NCI-H82 treated with DMSO at 0.1 percent for 48 hours (cell line): Measurements from ENCODE around the gene NT5DC1.
"Not testable (repeated sequence)": the region's sequence is repeated elsewhere in the genome, so short reads cannot be mapped to it uniquely, and the experiment has no call there.

ENCODE experiments used
- DNase-seq: peaks from one replicate; lab custom pipeline; 2025; ENCODE audit not compliant: unreplicated experiment; lab: John Stamatoyannopoulos, UW

NT5DC1 gene

GRCh38 chr6:116088946-116089345 lies 11.7 kb upstream of the NT5DC1 start:
- DNase-seq, result no peak

- DNase-seq, result no peak
Measured at GRCh38 chr6:116090251-116090650, 10.4 kb upstream of the NT5DC1 start.

DNA sequence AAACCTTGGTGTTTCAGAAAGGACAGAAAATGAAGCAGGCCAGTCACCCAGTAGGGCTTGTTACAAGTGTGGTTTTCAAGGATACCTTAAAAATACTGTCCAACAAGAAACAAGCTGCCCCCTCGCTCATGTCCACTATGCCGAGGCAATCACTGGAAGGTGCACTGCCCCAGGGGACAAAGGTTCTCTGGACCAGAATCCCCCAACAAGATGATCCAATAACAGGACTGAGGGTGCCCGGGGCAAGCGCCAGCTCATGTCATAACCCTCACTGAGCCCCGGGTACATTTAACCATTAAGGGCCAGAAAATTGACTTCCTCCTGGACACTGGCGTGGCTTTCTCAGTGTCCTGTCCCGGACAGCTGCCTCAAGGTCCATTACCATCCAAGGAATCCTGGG lies 6.6 kb upstream of the NT5DC1 start:
- no peak for DNase-seq

DNA sequence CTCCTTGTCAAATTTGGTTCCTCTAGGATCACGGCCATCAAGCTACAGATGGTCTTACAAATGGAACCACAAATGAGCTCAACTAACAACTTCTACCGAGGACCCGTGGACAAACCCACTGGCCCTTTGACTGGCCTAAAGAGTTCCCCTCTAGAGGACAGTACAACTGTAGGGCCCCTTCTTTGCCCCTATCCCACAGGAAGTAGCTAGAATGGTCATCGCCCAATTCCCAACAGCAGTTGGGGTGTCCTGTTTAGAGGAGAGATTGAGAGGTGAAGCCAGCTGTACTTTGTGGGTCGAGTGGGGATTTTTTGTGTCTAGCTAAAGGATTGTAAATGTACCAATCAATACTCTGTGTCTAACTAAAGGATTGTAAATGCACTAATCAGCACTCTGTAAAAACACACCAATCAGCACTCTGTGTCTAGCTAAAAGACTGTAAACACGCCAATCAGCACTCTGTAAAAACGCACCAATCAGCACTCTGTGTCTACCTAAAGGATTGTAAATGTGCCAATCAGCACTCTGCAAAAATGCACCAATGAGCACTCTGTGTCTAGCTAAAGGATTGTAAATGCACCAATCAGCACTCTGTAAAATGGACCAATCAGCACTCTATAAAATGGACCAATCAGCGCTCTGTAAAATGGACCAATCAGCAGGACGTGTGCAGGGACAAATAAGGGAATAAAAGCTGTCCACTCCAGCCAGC lies 4.4 kb upstream of the NT5DC1 start:
- not testable (repeated sequence) for DNase-seq

GRCh38 chr6:116096979-116097816 lies 3.5 kb upstream of the NT5DC1 start:
- no peak for DNase-seq

DNA sequence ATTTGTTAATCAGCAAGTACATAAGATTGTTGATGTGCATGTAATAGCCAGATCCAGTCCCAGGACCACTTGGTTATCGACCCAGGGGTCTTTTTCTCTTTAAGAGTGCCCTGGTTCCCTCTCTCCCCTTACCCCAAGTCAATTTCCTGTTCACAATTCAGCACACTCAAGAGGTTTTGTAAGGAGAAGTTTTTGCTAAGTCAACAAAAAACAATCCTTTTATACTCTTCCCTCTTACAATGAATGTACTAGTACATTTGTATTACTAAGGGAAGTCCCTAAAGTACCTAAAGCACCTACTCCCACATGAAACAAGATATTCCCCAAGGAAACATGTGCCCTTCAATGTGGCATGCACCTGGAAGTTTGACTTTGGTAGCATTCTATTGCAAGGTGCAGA lies 1.6 kb upstream of the NT5DC1 start:
- no peak for DNase-seq

DNA sequence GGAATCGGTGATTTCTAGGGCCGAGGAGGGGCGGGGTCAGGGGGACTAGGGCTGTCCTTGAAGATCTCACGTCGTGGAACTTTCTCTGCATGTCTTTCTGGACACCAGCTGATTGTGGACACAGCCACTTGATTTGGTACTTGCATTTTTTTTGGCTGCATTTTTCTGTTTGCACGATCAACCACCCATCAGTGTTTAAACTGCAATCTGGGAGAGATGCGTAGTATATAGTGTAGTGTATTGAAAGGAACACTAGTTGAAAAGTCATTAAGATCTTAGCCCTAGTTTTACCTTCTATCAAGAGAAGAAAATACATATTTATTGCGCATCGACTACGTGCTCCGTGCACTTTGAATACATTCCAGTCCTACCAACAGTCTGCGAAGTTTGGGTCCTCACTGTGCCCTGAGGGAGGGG lies 657 bp downstream of the NT5DC1 start:
- peak; percentile 47 for DNase-seq

DNA sequence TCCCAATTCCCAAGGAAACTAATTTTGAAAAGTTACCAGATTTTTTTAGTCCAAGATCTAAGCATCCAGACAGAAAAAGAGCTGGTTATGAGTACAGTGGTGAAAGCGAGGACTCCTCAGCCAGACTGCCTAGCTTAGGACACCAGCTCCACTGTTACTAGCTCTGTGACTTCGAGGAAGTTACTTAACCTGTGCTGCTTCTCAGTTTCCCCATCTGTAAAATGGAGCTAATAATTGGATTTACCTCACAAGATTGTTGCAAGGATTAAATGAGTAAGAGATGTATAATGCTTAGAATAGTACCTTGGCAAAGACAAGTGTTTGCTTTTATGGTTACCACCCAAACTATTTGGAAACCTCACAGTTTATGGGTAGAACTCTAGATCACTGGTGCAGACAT lies 1.1 kb downstream of the NT5DC1 start:
- no peak for DNase-seq

DNA sequence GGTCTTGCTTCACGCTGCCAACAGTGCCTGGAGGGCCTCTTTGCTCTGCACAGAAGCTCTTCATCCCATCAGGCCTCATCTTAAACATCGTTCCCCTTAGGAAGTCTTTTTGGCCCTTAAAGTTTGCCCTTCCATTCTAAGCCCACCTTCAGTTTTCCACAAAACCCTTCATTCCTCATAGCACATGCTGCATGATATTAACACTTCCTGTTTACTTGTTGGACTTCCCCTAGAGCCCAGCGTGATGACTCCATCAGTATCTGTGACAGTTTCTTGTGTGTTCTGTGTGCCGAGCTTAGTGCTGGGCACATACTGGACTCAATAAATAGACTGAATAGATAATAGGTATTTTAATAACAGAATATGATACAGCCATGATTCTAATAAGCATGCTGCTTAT lies 2.2 kb downstream of the NT5DC1 start:
- DNase-seq, result no peak

GRCh38 chr6:116104636-116105035 lies 4.0 kb downstream of the NT5DC1 start:
- no peak for DNase-seq

DNA sequence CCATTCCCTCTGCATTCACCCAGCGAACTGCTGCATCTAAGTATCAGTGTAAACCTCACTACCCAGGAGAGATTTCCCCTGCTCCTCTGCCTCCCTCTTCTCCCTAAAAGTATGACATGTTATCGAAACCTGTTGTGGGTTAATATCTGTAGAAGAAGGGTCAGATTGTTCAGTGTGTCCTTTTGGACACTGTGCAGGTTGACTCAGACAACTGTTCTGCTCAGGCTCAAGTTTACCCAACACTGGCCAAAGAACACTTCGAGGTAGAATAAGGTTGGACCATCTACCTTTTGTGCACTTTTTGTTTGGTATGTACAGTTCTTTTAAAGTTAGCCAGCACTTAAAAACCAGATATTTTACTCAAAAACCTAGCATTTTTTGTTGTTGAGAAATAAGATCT lies 4.6 kb downstream of the NT5DC1 start:
- DNase-seq, result no peak

DNA sequence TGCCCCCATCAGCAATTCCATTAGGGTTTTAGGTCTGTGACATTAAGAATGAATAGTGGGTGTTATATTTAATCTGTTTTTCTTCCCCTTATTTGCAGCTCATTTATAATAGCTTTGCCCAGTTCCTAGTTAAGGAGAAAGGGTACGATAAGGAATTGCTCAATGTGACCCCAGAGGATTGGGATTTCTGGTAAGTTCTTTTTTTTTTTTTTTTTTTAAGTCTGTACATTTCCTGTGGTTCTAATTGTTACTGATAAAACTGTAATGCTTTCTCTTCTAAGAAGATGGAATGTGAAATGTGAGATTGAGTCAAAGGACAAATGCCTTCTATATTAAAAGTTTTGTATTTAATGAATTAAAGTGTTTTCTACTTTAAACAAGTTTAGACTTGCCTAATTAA lies 5.5 kb downstream of the NT5DC1 start:
- DNase-seq, result no peak

GRCh38 chr6:116108836-116109235 lies 8.2 kb downstream of the NT5DC1 start:
- no peak for DNase-seq

- DNase-seq, result no peak
Measured at GRCh38 chr6:116111552-116112528, 11.2 kb downstream of the NT5DC1 start.

GRCh38 chr6:116113386-116113785 lies 12.7 kb downstream of the NT5DC1 start:
- no peak for DNase-seq

GRCh38 chr6:116115781-116116180 lies 15.1 kb downstream of the NT5DC1 start:
- no peak for DNase-seq

- DNase-seq, result no peak
Measured at GRCh38 chr6:116118608-116119007, 18.0 kb downstream of the NT5DC1 start.

GRCh38 chr6:116120430-116120829 lies 19.8 kb downstream of the NT5DC1 start:
- DNase-seq, result no peak

- DNase-seq, result no peak
Measured at GRCh38 chr6:116126032-116126431, 25.4 kb downstream of the NT5DC1 start, which contains the start of gene COL10A1. TSS of gene COL10A1 (minus strand) at chr6:116126132. CDS start at chr6:116125492, 640 bp downstream.

- DNase-seq, result no peak
Measured at GRCh38 chr6:116127771-116128493, 27.3 kb downstream of the NT5DC1 start.
